HS-27A (cell line): ENCODE results near the gene A2M.

Experiments used
- DNase-seq: peaks from one replicate; pipeline ENCODE4 v3.0.0-alpha.2; 2012; ENCODE audit warnings: low read depth, missing footprints

Gene A2M

GRCh38 chr12:9037431-9037830, 78.3 kb downstream of the A2M start:
- no peak for DNase-seq

GRCh38 chr12:9036227-9036626, 79.5 kb downstream of the A2M start:
- no peak for DNase-seq

GRCh38 chr12:9034095-9034494, 81.6 kb downstream of the A2M start:
- no peak for DNase-seq

DNA sequence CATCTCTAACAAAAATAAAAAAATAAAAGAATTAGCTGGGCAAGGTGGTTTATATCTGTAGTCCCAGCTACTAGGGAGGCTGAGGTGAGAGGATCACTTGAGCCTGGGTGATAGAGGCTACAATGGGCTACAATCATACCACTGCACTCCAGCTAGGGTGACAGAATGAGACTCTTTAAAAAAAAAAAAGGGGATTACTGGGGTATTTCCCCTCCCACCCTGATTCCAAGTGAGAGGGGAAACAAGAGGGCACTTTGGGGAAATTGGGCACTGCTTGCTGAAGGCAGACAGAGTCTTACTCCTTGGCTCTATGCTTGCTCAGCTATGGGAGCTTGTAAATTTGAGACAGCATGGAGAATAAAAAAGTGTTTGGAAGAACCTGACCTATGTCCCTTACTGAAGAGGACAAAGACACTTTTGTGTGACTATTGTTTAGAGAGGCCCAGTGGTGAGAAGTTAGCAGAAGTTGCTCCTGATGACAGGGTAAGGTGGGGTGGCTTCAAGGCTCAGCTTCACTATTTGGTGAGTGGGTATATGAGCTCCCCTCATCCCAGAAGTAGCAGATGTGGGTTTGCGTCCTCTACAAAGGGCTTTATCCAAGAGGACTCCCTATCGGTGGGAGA, 82.3 kb downstream of the A2M start:
- no peak for DNase-seq

- DNase-seq: no peak
Observed at GRCh38 chr12:9032202-9032964, 83.3 kb downstream of the A2M start.

DNA sequence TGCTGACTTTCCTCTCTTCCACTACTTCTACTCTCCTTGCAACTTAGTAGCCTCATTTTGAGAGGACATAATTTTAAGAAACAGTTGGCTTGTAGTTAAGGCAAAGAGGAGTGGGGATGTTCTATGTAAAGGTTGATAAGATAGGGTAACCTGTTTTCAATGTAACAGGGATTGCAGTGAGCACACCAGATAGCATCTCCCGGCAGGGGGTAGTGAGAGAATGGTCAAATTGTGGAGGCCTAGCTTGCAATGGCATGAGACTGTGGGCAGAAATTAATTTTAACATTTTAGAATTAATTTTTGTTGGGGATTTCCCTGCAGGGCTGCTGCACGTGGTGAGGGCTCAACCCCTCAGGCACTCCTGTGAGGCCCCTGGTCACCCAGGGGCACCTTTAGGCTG, 84.9 kb downstream of the A2M start:
- no peak for DNase-seq

GRCh38 chr12:9027161-9028059, 88.3 kb downstream of the A2M start:
- DNase-seq: no peak

DNA sequence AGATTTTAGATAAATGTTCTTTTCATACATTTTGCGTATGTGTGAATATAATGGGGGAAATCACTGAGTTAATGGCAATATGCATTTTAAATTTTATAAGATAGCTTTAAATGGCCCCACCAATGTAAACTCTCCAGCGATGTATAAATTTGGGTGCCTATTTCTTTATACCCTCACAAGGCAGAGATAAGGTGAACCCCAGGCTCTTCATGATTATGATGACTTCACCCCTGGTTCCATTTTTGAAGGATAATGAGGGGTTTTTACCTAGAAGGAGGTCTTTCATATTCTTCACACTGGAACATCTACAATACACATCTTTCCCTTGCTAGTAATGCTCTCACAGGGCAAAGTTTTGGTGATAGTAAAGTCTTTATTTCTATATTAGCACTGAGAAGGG, 91.2 kb downstream of the A2M start:
- no peak for DNase-seq

DNA sequence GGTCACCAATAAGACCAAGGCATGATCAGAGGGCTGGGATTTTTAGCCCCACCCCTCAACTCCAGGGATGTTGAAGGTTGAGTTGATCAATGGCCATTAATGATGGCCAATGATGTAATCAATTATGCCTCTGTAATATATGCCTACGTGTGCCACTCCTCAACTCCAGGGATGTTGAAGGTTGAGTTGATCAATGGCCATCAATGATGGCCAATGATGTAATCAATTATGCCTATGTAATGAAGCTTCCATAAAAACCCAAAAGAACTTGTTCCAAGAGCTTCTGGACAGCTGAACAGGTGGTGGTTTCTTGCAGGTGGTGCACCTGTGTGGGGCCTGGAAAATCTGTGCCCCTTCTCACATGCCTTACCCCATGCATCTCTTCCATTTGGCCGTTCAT, 93.1 kb downstream of the A2M start:
- no peak for DNase-seq
